ENCODE measurements around the gene CXCL16. TPM values are rescaled to one million over a fixed set of nuclear protein-coding genes. Genes with fewer than 3 reads are reported as not detected.

Gene CXCL16
- polyA plus RNA-seq, 4 donors, result 7.6 to 14.1 (median 11.9) TPM

DNA sequence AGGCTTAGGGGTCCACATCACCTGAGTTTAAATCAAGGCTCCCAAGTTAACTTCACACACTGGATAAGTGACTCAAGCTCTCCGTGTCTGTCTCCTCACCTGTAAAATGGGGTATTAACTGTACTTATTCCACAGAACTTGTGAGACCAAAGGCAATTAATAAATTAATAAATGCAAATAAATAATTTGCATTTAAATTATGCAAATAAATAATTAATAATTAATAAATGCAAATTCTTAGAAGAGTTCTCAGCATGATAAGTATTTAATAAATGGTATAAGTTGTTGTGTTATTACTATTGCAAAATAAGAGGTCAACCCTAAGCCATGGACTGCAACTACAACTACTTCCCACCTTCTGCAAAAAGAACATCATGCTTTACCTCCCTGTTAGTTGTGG, 13.7 kb upstream of the CXCL16 start:
- no peak for DNase-seq (ENCODE audit: low read depth in 4 of 4, low spot score in 3 of 4)

DNA sequence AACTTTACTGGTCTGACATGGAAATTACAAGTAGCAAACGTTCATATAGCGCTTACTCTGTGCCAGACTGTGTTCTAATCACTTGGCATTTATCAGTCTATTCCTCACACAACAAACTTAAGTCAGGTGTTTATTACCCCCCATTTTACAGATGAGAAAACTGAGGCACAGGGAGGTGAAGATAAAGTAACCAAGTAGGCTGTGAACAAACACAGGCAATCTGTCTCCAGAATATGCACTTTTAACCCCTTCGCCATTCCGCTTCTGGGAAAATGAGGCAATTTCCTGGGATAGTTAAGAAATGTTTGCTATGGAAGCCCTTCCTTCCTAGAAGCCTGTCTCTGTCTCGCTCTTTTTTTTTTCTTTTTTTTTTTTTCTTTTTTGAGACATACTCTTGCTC, 12.2 kb upstream of the CXCL16 start:
- no peak for DNase-seq (ENCODE audit: low read depth in 4 of 4, low spot score in 3 of 4)

DNA sequence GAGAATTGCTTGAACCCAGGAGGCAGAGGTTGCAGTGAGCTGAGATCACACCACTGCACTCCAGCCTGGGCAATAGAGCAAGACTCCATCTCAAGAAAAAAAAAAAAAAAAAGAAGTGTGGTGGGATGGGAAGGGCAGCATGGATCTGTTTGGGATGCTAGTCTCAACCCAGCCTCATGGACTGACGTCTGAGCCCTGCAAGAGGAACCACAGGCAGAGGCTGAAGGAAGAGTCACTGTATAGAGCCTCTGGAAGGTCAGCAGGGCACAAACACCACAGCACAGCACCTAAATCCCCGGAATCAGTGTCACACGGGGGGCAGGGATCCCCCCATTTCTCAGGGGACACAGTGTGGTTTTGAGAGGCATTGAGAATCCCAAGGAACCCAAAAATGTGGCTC, 10.9 kb upstream of the CXCL16 start:
- DNase-seq (ENCODE audit: low read depth in 4 of 4, low spot score in 3 of 4), result no peak

DNA sequence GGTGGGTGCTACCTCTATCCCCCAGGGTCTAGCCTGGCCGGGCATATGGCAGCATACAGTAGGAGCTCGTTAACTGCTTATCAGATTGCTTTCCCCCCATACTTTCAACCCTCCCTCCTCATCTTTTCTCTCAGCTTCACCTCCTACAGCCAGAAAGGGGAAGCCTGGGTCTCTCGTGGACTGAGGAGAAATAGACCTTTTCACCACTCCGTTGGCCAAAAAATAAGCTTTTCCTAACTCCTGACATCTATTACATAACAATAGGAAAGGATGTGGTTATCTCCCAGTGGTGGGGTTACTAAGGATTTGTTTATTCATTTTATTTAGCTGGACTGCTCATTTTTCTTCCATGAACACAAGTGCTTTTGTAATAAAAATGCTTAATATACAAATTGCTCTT, 9.0 kb upstream of the CXCL16 start:
- no peak for DNase-seq (ENCODE audit: low read depth in 4 of 4, low spot score in 3 of 4)

DNA sequence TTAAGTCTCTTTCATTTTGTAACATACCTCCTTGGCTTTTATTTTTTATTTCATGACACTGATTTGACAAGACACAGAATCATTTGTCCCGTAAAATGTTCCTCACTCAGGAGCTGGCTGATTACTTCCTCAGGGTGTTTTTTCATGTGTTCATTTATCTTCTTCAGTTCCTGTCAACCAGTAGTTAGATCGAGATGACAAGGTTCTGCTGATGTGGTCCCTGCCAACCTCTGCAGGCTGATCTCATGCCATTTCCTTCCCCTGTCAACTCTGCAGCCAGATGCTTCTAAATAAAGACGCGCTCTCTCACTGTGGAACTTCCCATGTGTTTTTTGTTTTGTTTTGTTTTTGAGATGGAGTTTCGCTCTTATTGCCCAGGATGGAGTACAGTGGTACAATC, 8.1 kb upstream of the CXCL16 start:
- DNase-seq (ENCODE audit: low read depth in 4 of 4, low spot score in 3 of 4), result no peak

DNA sequence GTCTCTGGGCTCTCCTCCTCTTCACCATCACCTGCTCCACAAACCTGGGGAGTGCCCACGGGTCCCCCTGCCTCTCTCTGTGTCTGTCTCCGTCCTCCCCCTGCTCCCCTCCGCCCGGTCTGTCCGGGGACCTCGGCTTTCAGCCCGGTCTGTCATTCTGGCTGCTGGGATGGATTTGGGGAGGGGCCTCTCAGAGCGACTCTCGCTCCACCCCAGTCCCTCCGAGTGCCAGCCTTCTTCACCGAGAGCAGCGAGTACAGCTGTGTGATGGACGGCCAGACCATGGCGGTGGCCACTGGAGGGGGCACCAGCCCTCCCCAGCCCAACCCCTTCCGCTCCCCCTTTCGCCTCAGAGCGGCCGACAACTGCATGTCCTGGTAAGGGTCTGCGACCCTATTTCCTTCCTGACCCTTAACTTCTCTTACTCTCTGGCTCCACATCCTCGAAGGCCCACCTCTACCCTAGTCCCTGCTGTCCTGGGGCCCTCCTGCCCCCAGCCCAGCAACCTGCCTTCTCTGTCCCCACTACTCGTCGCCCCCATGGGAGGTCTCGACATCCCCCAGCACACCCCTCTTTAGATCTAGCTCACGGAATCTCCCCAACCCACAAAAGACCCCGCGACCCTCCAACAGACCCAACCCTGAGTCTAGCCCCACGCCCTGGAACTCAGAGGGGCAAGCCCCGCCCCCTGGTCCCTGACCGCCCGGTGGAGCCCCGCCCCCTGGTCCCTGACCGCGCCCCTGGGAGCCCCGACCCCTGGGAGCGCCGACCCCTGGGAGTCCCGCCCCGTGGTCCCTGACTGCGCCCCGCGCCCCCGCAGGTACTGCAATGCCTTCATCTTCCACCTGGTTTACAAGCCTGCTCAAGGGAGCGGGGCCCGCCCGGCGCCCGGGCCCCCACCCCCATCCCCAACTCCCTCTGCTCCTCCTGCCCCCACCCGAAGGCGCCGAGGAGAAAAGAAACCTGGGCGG, 5.6 kb upstream of the CXCL16 start:
- no peak for DNase-seq (ENCODE audit: low read depth in 4 of 4, low spot score in 3 of 4)

DNA sequence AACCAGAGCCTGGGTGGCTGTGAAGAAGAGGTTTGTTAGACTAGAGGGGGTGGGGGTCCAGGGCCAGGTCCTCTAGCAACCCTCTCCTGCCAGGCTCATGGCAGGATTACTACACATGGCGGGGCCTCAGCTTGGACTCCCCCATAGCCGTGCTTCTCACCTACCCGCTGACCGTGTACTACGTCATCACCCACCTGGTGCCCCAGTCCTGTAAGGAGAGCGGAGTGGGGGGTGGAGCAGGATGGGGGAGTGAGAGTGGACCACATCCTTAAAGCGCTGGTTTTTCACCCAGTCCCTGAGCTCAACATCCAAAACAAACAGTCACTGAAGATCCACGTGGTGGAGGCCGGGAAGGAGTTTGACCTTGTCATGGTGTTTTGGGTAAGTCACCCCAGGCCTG, 4.2 kb upstream of the CXCL16 start:
- DNase-seq (ENCODE audit: low read depth in 4 of 4, low spot score in 3 of 4), result no peak

DNA sequence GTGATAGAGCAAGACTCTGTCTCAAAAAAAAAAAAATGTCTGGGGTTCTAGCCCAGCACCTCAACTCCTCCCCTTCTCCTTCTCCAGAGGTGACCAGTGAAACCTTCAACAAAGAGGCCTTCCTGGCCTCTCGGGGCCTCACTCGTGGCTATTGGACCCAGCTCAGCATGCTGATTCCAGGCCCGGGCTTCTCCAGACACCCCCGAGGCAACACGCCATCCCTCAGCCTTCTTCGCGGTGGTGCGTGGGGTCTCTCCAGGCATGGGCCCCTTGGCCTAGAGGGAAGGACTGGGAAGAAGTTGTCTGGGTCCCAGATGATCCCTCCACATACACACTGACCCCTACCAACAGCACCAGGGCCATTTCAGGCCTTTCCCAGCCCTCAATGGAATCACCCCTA, 3.5 kb upstream of the CXCL16 start:
- no peak for DNase-seq (ENCODE audit: low read depth in 4 of 4, low spot score in 3 of 4)

DNA sequence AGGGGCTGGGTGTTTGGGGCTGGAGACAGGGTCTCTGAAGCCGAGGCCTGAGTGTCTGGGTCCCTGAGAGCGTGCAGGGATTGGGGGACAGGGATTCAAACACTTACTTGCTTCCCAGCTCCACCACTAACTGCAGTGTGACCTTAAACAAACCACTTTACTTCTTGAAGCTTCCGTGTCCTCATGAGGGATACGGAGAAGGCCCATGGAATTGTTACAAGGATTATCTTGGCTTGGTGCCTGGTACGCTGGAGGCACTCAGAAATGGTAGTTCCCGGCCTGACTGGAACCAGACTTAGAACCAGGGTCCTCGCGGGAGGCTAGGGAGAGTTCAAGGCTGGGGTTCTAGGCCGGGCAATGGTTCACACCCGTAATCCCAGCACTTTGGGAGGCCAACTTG, 2.9 kb upstream of the CXCL16 start:
- no peak for DNase-seq (ENCODE audit: low read depth in 4 of 4, low spot score in 3 of 4)

DNA sequence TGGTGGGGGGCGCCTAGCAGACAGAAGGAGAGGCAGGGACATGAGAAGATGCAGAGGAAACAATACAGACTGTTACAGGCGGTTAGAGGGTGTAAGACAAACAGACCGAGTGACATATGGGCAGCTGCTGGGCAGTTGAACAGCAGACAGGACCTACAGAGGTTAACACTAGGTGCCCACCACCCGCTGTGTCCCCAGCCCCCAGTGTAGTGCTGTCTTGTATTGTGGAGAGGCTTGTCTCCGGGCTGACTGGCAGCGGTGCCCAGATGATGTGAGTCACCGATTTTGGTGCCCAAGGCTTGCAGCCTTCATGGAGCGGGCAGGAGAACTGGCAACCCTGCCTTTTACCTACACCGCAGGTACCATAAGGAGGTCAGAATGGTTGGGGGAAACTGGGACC, 2.4 kb upstream of the CXCL16 start:
- no peak for DNase-seq (ENCODE audit: low read depth in 4 of 4, low spot score in 3 of 4)

DNA sequence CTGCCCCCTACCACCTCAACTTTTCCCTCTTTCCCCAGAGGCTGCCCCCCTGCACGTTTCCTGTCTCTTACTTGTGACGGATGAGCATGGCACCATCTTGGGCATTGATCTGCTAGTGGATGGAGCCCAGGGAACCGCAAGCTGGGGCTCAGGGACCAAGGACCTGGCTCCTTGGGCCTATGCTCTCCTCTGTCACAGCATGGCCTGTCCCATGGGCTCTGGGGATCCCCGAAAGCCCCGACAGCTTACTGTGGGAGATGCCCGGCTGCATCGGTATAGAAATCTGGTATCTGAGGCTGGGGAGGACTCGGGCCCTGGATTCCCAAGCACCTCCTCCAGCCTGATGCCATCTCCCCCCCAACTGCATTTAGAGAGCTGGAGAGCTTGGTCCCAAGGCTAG, 1.8 kb upstream of the CXCL16 start:
- DNase-seq (ENCODE audit: low read depth in 4 of 4, low spot score in 3 of 4), result no peak

DNA sequence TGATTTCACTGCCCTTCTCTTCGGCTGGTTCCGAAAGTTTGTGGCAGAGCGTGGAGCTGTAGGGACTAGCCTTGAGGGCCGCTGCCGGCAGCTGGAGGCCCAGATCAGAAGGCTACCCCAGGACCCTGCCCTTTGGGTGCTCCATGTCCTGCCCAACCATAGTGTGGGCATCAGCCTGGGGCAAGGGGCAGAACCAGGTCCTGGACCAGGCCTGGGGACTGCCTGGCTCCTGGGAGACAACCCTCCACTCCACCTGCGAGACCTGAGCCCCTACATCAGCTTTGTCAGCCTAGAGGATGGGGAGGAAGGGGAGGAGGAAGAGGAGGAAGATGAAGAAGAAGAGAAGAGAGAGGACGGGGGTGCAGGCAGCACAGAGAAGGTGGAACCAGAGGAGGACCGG, 856 bp upstream of the CXCL16 start:
- DNase-seq (ENCODE audit: low read depth in 4 of 4, low spot score in 3 of 4), result no peak

DNA sequence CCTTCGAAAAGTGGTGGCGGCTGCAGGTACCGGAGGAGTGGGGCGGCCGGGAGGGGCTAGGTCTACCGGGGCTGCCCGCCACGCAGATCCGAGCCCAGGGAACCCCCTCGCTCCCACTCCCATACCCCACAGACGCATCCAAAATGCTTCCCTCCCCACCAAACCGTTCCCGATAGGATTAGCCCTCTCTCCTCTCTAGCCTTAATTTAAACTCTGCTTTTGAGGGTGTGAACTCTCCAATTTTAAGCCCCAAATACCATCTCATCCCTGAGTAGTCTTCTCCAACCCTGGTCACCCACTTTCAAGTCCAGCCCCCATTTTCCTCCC, 260 bp upstream of the CXCL16 start:
- DNase-seq (ENCODE audit: low read depth in 4 of 4, low spot score in 3 of 4), result no peak

DNA sequence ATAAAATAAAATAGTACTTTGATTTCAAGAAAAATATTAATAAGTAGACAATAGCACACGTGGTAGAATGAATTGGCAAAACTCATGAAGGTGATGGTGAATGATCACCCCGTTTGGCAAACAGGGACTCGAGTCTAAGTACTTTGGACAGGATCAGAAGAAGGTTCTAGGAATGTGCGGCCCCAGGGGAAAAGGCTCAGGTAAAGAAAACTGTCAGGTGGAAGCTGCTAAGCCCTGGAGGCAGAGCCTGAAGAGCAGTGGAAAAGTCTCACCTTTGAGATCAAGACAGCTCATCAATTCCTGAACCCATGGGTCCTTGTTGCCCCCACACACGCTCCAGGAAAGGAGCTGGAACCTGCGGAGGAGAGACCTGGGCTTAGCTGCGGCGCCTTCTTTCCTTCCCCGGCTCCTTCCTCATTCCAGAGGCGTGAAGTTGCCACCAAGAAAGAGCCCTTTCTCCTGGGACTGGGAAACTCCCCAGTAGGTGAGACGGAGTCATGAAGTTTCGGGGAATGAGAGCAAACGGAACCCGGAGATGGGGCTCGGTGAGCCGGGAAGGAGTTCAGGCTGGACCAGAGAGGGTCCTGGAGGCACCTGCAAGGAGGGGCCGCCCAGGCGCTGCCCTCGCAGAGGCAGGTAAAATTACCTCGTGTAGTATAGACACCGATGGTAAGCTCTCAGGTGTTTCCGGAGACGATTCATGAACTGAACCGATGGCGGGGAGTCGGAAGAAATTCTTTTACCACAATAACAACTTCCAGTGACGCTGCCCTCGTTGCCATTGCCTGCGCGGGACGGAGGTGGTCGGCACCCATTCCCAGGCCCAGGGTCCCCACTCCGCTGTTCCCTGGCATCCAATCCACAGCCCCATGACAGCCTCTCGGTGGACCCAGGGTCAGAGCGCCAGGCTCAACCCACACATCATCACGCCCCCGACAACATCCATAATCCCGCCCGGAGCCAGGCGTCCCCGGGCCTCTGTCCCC, 1.3 kb downstream of the CXCL16 start:
- no peak for DNase-seq (ENCODE audit: low read depth in 4 of 4, low spot score in 3 of 4)

DNA sequence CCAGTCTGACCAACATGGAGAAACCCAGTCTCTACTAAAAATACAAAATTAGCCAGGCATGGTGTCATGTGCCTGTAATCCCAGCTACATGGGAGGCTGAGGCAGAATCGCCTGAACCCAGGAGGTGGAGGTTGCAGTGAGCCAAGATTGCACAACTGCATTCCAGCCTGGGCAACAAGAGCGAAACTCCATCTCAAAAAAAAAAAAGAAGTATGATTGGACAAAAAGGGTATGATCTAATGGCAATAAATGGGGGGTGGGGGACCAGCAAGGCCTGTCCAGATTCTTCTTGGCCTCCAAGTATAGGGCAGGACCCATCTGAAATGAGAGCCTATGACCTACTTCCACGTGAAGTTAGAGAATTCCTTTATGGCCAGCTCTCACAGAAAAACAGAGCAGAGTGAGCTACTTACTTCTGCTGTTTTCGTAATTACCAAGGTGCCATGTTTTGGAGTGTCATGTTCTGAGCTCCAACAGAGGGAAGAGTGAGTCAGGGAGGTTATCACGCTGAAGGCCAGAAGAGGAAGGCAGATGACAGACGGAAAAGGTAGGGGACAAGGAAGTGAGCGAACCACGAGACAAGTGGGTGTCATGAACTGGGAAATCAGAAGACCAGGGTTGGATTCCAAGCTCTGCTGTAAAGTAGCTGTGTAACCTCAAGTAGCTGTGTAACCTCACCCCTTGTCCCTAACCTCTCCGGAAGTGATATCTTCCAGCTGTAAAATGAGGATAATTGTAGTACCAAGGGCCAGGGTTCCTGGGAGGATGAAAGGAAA, 3.7 kb downstream of the CXCL16 start:
- DNase-seq (ENCODE audit: low read depth in 4 of 4, low spot score in 3 of 4), result no peak

DNA sequence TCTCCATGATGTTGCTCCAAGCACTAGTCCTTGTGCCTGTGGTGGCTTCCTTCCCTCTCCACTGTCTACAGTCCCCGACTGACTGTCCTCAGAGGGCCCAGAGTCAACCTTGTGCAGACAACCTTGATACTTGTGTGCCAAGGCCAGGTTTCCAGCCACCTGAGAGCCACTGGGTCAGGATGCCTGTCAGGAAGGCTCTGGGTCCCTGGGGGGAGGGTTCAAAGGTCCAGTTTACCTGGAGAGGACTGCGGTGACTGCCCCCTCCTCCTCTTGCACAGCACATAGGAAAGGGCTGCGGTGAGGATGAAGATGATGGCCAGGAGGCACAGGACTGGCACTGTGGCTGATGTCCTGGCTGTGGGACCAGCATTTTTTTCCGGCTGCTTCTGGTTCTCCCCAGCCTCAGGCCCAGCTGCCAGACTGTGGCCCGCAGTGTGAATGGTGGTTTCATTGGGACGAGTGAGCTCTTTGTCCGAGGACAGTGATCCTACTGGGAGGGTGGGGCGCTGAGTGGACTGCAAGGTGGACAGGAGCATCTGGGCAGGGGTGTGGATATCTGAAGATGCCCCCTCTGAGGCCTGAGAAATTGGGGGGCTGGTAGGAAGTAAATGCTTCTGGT, 4.8 kb downstream of the CXCL16 start:
- no peak for DNase-seq (ENCODE audit: low read depth in 4 of 4, low spot score in 3 of 4)

DNA sequence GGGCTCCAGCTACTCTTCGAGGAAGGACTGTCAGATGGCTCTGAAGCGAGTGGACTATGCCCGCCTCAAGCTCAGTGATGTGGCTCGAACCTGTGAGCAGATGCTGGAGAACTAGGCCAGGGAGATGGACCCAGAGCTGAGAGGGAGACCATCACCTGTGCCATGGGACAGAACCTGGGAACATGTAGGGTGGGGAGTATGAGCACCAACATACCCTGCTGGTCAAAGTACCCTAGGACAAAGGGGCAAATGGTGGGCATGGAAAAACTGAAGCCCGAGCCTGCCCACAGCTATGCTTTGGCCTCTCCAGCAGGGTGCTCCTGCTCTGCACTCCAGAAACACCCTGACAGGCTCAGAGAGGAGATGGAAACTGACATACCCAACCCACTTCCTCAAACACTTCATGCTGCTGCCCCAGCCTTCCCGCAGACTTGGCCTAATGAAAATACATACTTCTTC, 6.6 kb downstream of the CXCL16 start:
- no peak for DNase-seq (ENCODE audit: low read depth in 4 of 4, low spot score in 3 of 4)

DNA sequence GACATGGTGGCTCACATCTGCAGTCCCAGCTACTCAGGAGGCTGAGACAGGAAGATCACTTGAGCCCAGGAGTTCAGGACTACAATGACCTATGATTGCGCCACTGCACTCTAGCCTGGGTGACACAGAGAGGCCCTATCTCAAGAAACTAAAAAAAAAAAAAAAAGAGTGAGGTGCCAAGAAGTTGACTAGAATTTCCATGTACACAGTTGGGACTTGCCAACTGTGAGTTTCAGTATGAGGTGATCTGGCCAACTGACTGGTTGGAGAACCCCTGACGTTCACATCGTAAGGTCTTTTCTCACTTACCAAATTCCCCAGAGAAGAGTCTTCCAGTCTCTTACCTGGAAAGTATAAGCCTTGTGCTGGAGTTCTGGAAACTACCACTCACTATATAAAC, 11.6 kb downstream of the CXCL16 start:
- DNase-seq (ENCODE audit: low read depth in 4 of 4, low spot score in 3 of 4), result no peak

DNA sequence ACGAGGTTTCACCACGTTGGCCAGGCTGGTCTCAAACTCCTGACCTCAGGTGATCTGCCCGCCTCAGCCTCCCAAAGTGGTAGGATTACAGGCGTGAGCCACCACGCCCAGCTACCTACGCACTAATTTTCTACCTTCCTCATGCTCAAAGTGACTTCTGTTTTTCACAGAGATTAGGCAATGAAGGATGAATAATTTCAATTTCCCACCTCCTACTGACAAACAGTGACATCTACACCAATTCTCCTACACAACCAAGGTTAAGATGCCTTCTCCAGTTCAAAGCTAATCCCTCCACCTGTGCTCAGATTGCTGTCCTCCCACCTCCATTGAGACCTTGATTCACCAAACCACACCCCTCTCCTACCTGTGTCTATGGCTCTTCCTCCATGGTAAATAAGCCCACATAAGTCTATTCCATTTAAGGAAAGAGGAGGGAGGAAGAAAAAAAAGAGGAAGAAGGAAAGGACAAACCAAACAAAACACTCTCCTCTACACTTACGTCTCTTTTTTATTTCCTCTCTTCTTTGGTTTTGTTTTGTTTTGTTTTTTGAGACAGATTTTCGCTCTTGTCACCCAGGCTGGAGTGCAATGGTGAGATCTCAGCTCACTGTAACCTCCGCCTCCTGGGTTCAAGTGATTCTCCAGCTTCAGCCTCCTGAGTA, 13.9 kb downstream of the CXCL16 start:
- no peak for DNase-seq (ENCODE audit: low read depth in 4 of 4, low spot score in 3 of 4)

DNA sequence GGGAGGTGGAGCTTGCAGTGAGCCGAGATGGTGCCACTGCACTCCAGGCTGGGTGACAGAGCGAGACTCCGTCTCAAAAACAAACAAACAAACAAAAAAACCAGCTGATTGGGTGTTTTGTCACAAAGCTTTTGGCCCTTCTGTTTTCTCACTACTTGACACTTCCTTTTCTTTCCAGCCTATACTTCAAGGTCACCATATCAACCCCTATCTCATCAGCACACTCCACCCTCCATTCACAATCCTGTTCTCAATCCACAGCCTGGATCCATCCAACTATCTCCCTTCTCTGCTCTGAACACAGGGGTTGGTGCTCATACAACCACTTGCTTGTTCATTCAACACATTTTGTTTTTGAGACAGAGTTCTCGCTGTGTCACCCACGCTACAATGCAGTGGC, 15.1 kb downstream of the CXCL16 start:
- DNase-seq (ENCODE audit: low read depth in 4 of 4, low spot score in 3 of 4), result no peak
